GM23338 (cell line): ENCODE measurements around the gene TRAF4. TPM values are rescaled to one million over a fixed set of nuclear protein-coding genes. Genes with fewer than 3 reads are reported as not detected.

ENCODE experiments used
- ATAC-seq: fragments of 200-7000 bp; cut with Tn5 transposase; 3 replicates; pipeline ENCODE4 v1.9.1; 2020
- DNase-seq: peaks from one replicate; pipeline ENCODE4 v3.0.0-alpha.2; 2015; ENCODE audit warnings: low spot score
- H2AFZ ChIP-seq: fragments of 200-600 bp; sonication (generic); 2 replicates; pipeline ENCODE4 v1.8.0; 2016; ENCODE audit warnings: antibody characterized with exemption, mild to moderate bottlenecking, moderate library complexity
- H3F3A ChIP-seq: fragments of 200-600 bp; sonication (generic); replicated peaks from 2 replicates; pipeline ENCODE4 v1.8.0; 2017; ENCODE audit warnings: antibody characterized with exemption, mixed run types, low read depth
- H3K27ac ChIP-seq: fragments of 200-600 bp; sonication (generic); 2 replicates; pipeline ENCODE4 v1.6.1; 2016; ENCODE audit warnings: low read depth
- H3K27me3 ChIP-seq: fragments of 200-600 bp; sonication (generic); 2 replicates; pipeline ENCODE4 v1.8.0; 2016; ENCODE audit warnings: mild to moderate bottlenecking, mixed run types, moderate library complexity; ENCODE audit not compliant: insufficient read depth
- H3K36me3 ChIP-seq: fragments of 200-600 bp; sonication (generic); 2 replicates; pipeline ENCODE4 v1.8.0; 2016; ENCODE audit warnings: mild to moderate bottlenecking; ENCODE audit not compliant: insufficient read depth
- H3K4me1 ChIP-seq: fragments of 200-600 bp; sonication (generic); 2 replicates; pipeline ENCODE4 v1.8.0; 2016; ENCODE audit warnings: mild to moderate bottlenecking, moderate library complexity; ENCODE audit not compliant: insufficient read depth
- H3K4me2 ChIP-seq: fragments of 200-600 bp; sonication (generic); 2 replicates; pipeline ENCODE4 v1.7.1; 2017; ENCODE audit warnings: mixed run types
- H3K4me3 ChIP-seq: fragments of 200-600 bp; sonication (generic); 2 replicates; pipeline ENCODE4 v1.6.1; 2016; ENCODE audit warnings: mixed run types
- H3K79me2 ChIP-seq: fragments of 200-600 bp; sonication (generic); replicated peaks from 2 replicates; pipeline ENCODE4 v1.8.0; 2017; ENCODE audit warnings: mild to moderate bottlenecking; ENCODE audit not compliant: insufficient read depth
- H3K9me2 ChIP-seq: fragments of 200-600 bp; sonication (generic); 2 replicates; pipeline ENCODE4 v1.8.0; 2017; ENCODE audit not compliant: insufficient read depth
- H4K20me1 ChIP-seq: fragments of 200-600 bp; sonication (generic); replicated peaks from 2 replicates; pipeline ENCODE4 v1.8.0; 2017; ENCODE audit warnings: mild to moderate bottlenecking; ENCODE audit not compliant: insufficient read depth
- H3K27ac Mint-ChIP-seq: 2 replicates; pipeline ENCODE4 v1.8.0; 2020; ENCODE audit warnings: inconsistent platforms, mild to moderate bottlenecking, moderate library complexity, mixed read lengths
- H3K27me3 Mint-ChIP-seq: 3 replicates; pipeline ENCODE4 v1.8.0; 2022; ENCODE audit warnings: low read depth, mild to moderate bottlenecking, moderate library complexity, mixed read lengths, inconsistent platforms; ENCODE audit not compliant: insufficient read depth, poor library complexity
- H3K36me3 Mint-ChIP-seq: 3 replicates; pipeline ENCODE4 v1.8.0; 2021; ENCODE audit warnings: low read depth, mild to moderate bottlenecking, inconsistent platforms, moderate library complexity, mixed read lengths
- H3K4me1 Mint-ChIP-seq: 3 replicates; pipeline ENCODE4 v1.8.0; 2020; ENCODE audit warnings: mild to moderate bottlenecking, inconsistent platforms, mixed read lengths
- H3K4me3 Mint-ChIP-seq: 3 replicates; pipeline ENCODE4 v1.8.0; 2021; ENCODE audit warnings: moderate library complexity, mild to moderate bottlenecking, inconsistent platforms, mixed read lengths
- H3K9me3 Mint-ChIP-seq: 3 replicates; pipeline ENCODE4 v1.8.0; 2020; ENCODE audit warnings: moderate library complexity, mild to moderate bottlenecking, inconsistent platforms, mixed read lengths
- CREB1 ChIP-seq: fragments of 250-450 bp; sonication (Bioruptor Pico); IDR thresholded peaks from 2 replicates; pipeline ENCODE4 v1.5.0; 2020; ENCODE audit warnings: low read depth, mild to moderate bottlenecking, moderate library complexity
- CTCF ChIP-seq, 2 experiments: fragments of 200-600 bp in 1 of 2; sonication (generic) in 1 of 2; conservative IDR thresholded peaks; 2 replicates each; pipeline versions ENCODE4 v1.5.1 to v1.6.1; 2016 to 2017; ENCODE audit warnings: antibody characterized with exemption in 2 of 2, low read depth in 2 of 2, mild to moderate bottlenecking in 2 of 2, moderate library complexity in 1 of 2
- ETS1 ChIP-seq: IDR thresholded peaks from 2 replicates; pipeline ENCODE4 v1.6.1; 2016; ENCODE audit warnings: antibody characterized with exemption
- EZH2phosphoT487 ChIP-seq: fragments of 200-600 bp; sonication (generic); IDR thresholded peaks from one replicate; pipeline ENCODE4 v1.8.1; 2018; ENCODE audit warnings: antibody characterized with exemption; ENCODE audit not compliant: unreplicated experiment
- JUNB ChIP-seq: IDR thresholded peaks from one replicate; pipeline ENCODE4 v1.6.1; 2016; ENCODE audit warnings: antibody characterized with exemption; ENCODE audit not compliant: unreplicated experiment
- NANOG ChIP-seq: IDR thresholded peaks from 2 replicates; pipeline ENCODE4 v1.6.1; 2016; ENCODE audit warnings: antibody characterized with exemption, borderline replicate concordance
- POLR2AphosphoS5 ChIP-seq: IDR thresholded peaks from 2 replicates; pipeline ENCODE4 v1.6.1; 2016; ENCODE audit warnings: antibody characterized with exemption, low read depth
- ZNF114 ChIP-seq: fragments of 250-450 bp; sonication (Bioruptor Pico); IDR thresholded peaks from 2 replicates; pipeline ENCODE4 v1.5.0; 2020; ENCODE audit warnings: mild to moderate bottlenecking, moderate library complexity
- ZNF331 ChIP-seq: fragments of 250-450 bp; sonication (Bioruptor Pico); IDR thresholded peaks from 2 replicates; pipeline ENCODE4 v1.5.0; 2020; ENCODE audit warnings: low read depth, mild to moderate bottlenecking, moderate library complexity
- polyA plus RNA-seq: library from polyadenylated mRNA; unstranded; fragments of >200 nt; fragmentation: Nextera tagmentation; extraction: Ambion mirVana; gene quantifications from 2 replicates; pipeline ENCODE4 v1.2.1, GENCODE V29; 2016
- total RNA-seq: library from RNA; depleted of rRNA; stranded (reverse); fragments of >200 nt; shearing (Covaris generic); gene quantifications from 2 replicates; pipeline ENCODE4 v1.2.3, GENCODE V29; 2014
- TF ChIP-seq, protein P1 (sequence below): IDR thresholded peaks from one replicate; pipeline ENCODE4 v1.6.1; 2018; ENCODE audit warnings: antibody characterized with exemption; ENCODE audit not compliant: unreplicated experiment

TRAF4 gene
- total and polyA plus RNA-seq, 2 experiments from 2014 or later = 63.5 to 152 TPM

DNA sequence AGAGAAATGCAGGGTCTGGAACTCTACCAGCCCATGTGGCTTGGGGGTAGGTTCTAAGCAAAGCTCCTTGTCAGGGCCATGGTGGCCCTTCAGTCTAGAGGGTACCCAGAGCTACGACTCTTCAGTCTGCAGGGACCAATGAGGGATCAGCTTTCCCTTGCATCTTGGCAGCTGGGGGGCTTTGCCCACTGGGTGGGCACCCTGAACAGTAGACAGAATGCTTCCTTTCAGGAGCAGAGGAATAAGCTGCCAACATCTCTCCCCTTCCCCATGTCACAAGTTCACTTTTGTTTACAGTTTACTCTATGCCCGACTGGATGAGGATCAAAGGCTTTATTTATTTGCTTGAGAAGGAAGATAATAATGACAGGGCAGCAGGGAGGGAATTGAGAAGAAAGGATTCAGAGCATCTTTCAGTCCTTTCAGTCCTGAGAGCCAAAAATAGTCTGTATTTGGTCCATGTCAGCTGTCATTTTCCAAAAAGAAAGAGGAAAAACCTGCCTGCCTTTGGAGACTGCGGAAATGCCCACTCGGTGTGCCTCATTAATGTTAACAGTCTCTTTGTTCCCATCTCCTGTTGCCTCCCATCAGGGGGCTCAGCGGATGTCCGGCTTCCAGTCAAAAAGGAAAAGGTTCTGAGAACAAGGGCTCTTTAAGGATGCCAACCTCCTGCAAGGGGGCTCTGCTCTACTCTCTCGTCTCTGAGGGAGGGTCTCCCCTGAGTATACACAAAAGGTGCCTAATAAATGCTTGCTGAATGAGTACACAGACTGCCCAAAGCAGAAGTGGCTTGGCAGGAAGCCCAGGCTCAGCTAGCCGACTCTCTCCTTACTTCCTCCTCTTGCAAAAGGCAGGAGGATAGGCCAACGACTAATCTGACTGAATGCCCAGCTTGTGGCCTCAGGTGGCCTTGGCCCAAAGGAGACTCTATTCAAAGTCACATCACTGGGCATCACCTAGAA is 17.1 kb downstream of the TRAF4 start:
- H3K27ac ChIP-seq = peak overlapping the region; percentile 98
- H3K9me2 ChIP-seq = no peaks in the 10 kb centered on the region
- H2AFZ ChIP-seq = no peak overlapping the region
- peak; percentile 98 for TF ChIP-seq NANOG
- TF ChIP-seq CREB1 (CRISPR knock-in tag) = no peak
- TF ChIP-seq, protein P1, sequence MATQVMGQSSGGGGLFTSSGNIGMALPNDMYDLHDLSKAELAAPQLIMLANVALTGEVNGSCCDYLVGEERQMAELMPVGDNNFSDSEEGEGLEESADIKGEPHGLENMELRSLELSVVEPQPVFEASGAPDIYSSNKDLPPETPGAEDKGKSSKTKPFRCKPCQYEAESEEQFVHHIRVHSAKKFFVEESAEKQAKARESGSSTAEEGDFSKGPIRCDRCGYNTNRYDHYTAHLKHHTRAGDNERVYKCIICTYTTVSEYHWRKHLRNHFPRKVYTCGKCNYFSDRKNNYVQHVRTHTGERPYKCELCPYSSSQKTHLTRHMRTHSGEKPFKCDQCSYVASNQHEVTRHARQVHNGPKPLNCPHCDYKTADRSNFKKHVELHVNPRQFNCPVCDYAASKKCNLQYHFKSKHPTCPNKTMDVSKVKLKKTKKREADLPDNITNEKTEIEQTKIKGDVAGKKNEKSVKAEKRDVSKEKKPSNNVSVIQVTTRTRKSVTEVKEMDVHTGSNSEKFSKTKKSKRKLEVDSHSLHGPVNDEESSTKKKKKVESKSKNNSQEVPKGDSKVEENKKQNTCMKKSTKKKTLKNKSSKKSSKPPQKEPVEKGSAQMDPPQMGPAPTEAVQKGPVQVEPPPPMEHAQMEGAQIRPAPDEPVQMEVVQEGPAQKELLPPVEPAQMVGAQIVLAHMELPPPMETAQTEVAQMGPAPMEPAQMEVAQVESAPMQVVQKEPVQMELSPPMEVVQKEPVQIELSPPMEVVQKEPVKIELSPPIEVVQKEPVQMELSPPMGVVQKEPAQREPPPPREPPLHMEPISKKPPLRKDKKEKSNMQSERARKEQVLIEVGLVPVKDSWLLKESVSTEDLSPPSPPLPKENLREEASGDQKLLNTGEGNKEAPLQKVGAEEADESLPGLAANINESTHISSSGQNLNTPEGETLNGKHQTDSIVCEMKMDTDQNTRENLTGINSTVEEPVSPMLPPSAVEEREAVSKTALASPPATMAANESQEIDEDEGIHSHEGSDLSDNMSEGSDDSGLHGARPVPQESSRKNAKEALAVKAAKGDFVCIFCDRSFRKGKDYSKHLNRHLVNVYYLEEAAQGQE = no peak
- peak; percentile 93 for TF ChIP-seq ETS1
- peaks cover 69% of the 10 kb centered on the region for H3K36me3 Mint-ChIP-seq
- H3F3A ChIP-seq = peaks cover 55% of the 10 kb centered on the region
- no peaks in the 10 kb centered on the region for H3K27me3 ChIP-seq
- H3K27me3 Mint-ChIP-seq = peaks cover 29% of the 10 kb centered on the region
- DNase-seq (peak; percentile 89), ATAC-seq (peak; percentile 78)
- peak overlapping the region; percentile 50 for H3K4me2 ChIP-seq
- peaks cover 52% of the 10 kb centered on the region for H3K4me1 ChIP-seq
- H3K9me3 Mint-ChIP-seq = no peaks in the 10 kb centered on the region; the same call in 2 of the 3 replicates
- peak overlapping the region; percentile 31 for H3K4me3 ChIP-seq
- H4K20me1 ChIP-seq = peaks cover 5% of the 10 kb centered on the region; the same call in 1 of the 2 replicates
- peaks cover 64% of the 10 kb centered on the region for H3K4me1 Mint-ChIP-seq
- 0 out of 2 replicates have a peak, but pooled peaks cover 5% of the 10 kb centered on the region for H3K36me3 ChIP-seq
- H3K79me2 ChIP-seq = peaks cover 24% of the 10 kb centered on the region
- H3K27ac Mint-ChIP-seq = peak overlapping the region; percentile 91
- H3K4me3 Mint-ChIP-seq = peak overlapping the region; percentile 51

GRCh38 chr17:28763137-28763799 is 19.5 kb downstream of the TRAF4 start:
- peak overlapping the region; percentile 98 for H3K27ac ChIP-seq
- no peak overlapping the region for H2AFZ ChIP-seq
- DNase-seq (no peak), ATAC-seq (no peak)
- H3K27me3 Mint-ChIP-seq = peaks cover 15% of the 10 kb centered on the region
- H3K27ac Mint-ChIP-seq = peak overlapping the region; percentile 64
- H3K36me3 Mint-ChIP-seq = peaks cover 59% of the 10 kb centered on the region
- peaks cover 36% of the 10 kb centered on the region for H3K79me2 ChIP-seq
- TF ChIP-seq NANOG (no peak), ZNF331 (CRISPR knock-in tag) (no peak), ETS1 (no peak), EZH2phosphoT487 (no peak), ZNF114 (CRISPR knock-in tag) (no peak), CTCF (conservative IDR thresholded peaks at IDR 0.05; ENCODE audit: low read depth in 2 of 2) (no peak), JUNB (no peak), CREB1 (CRISPR knock-in tag) (no peak), POLR2AphosphoS5 (no peak)
- no peaks in the 10 kb centered on the region; the same call in 1 of the 2 replicates for H4K20me1 ChIP-seq
- H3K36me3 ChIP-seq = peaks cover 13% of the 10 kb centered on the region; the same call in 1 of the 2 replicates
- H3K27me3 ChIP-seq = no peaks in the 10 kb centered on the region
- no peak overlapping the region for H3K4me3 Mint-ChIP-seq
- H3K4me2 ChIP-seq = no peak overlapping the region
- H3K4me3 ChIP-seq = no peak overlapping the region
- no peaks in the 10 kb centered on the region; the same call in 2 of the 3 replicates for H3K9me3 Mint-ChIP-seq
- no peaks in the 10 kb centered on the region for H3K9me2 ChIP-seq
- H3K4me1 Mint-ChIP-seq = peaks cover 48% of the 10 kb centered on the region
- peaks cover 55% of the 10 kb centered on the region for H3F3A ChIP-seq
- peaks cover 37% of the 10 kb centered on the region for H3K4me1 ChIP-seq
